ENCODE results near the gene TBC1D23. TPM values are rescaled to one million over a fixed set of nuclear protein-coding genes. Genes with fewer than 3 reads are reported as not detected.

Gene TBC1D23
- polyA plus RNA-seq, 1 of the 3 experiments (the other 2 are of a cell fraction), result 6.7 TPM

GRCh38 chr3:100254168-100254777 is 6.5 kb upstream of the TBC1D23 start:
- Histone ChIP-seq H3K27ac (ENCODE audit: low read depth in 2 of 2, low read length in 1 of 2) (no peak overlapping the region), H3K9me3 (no peaks in the 10 kb centered on the region), H3K27me3 (ENCODE audit: insufficient read depth) (no peaks in the 10 kb centered on the region), H3K4me1 (ENCODE audit: control insufficient read depth in 1 of 2, insufficient read depth in 2 of 2, low read depth in 1 of 2, low read length in 1 of 2) (peaks cover 9 to 23% of the 10 kb centered on the region in 2 experiments; a peak in 3 of 4 replicates), H3K79me2 (ENCODE audit: insufficient read depth) (no peaks in the 10 kb centered on the region), H2AFZ (ENCODE audit: low read depth) (no peak overlapping the region), H3K4me3 (ENCODE audit: low read depth in 2 of 2, low read length in 1 of 2) (no peak overlapping the region), H3K4me2 (no peak overlapping the region), H3F3A (replicated peaks; ENCODE audit: insufficient read depth) (no peaks in the 10 kb centered on the region), H3K9ac (no peak overlapping the region), H3K9me2 (no peaks in the 10 kb centered on the region), H4K20me1 (ENCODE audit: insufficient read depth) (no peaks in the 10 kb centered on the region), H3K36me3 (replicated peaks in 1 of 2; ENCODE audit: control insufficient read depth in 1 of 2, insufficient read depth in 2 of 2, low read length in 1 of 2) (no peaks in the 10 kb centered on the region)
- WGBS (ENCODE audit: low lambda C conversion rate), result 25% methylated on average over 7 of the region's 7 CpGs
- ChIA-PET POLR2A (interaction anchor here (0.5 to 1.2 kb wide), 2 partner anchors 185 to 422 kb away, joined by 4 to 5 read pairs; no protein-coding TSS in a partner anchor), CTCF (interaction anchor here (0.6 to 4.6 kb wide), 61 partner anchors 8 to 437 kb away, joined by 3 to 132 read pairs (median 4); partner anchors contain the start of gene CMSS1)
- no peak for TF ChIP-seq TAF1 (IDR thresholded peaks at IDR 0.05; ENCODE audit: borderline replicate concordance, low read depth, low read length)
- peak; percentile 57 for TF ChIP-seq NFIC (IDR thresholded peaks at IDR 0.05; ENCODE audit: borderline replicate concordance)
- TF ChIP-seq NRF1 (IDR thresholded peaks at IDR 0.05; ENCODE audit: low read depth, low read length), result no peak
- no peak for TF ChIP-seq PBX3 (IDR thresholded peaks at IDR 0.05)
- no peak for TF ChIP-seq EP300 (IDR thresholded peaks at IDR 0.05; ENCODE audit: borderline replicate concordance in 1 of 2, low read depth in 1 of 2, low read length in 1 of 2)
- TF ChIP-seq YY1 (IDR thresholded peaks at IDR 0.05; ENCODE audit: low read depth), result no peak
- peak; percentile 15 for TF ChIP-seq TCF12 (IDR thresholded peaks at IDR 0.05)
- TF ChIP-seq TEAD4 (IDR thresholded peaks at IDR 0.05; ENCODE audit: borderline replicate concordance, insufficient read depth), result no peak
- TF ChIP-seq RAD21 (IDR thresholded peaks at IDR 0.05; ENCODE audit: low read length), result peak; percentile 97
- TF ChIP-seq CHD2 (IDR thresholded peaks at IDR 0.05; ENCODE audit: low read length, partially characterized antibody), result peak; percentile 32
- TF ChIP-seq IRF3 (IDR thresholded peaks at IDR 0.05; ENCODE audit: low read depth, low read length), result no peak
- TF ChIP-seq GABPA (IDR thresholded peaks at IDR 0.05; ENCODE audit: low read depth), result no peak
- no peak for TF ChIP-seq JUND (IDR thresholded peaks at IDR 0.05)
- peak; percentile 89 for TF ChIP-seq CTCF (IDR thresholded peaks at IDR 0.05)
- no peak for TF ChIP-seq POLR2AphosphoS5 (IDR thresholded peaks at IDR 0.05; ENCODE audit: low read depth, low read length)
- TF ChIP-seq RXRA (IDR thresholded peaks at IDR 0.05; ENCODE audit: borderline replicate concordance, low read depth), result no peak
- 0 out of 2 replicates have a peak, but pooled peaks have one; percentile 47 for TF ChIP-seq RCOR1 (IDR thresholded peaks at IDR 0.05; ENCODE audit: low read length)
- peak; percentile 96 for TF ChIP-seq SMC3 (IDR thresholded peaks at IDR 0.05; ENCODE audit: low read depth, low read length)
- TF ChIP-seq FOXJ3 (CRISPR knock-in tag; IDR thresholded peaks at IDR 0.05), result no peak
- TF ChIP-seq RFX5 (IDR thresholded peaks at IDR 0.05; ENCODE audit: low read length), result no peak
- no peak; the same call in 1 of the 2 replicates for TF ChIP-seq SIN3A (IDR thresholded peaks at IDR 0.05; ENCODE audit: borderline replicate concordance, low read depth, low read length)
- DNase-seq, result peak; percentile 68
